Measurements from ENCODE around the gene WDR88. TPM values are rescaled to one million over a fixed set of nuclear protein-coding genes. Genes with fewer than 3 reads are reported as not detected.
"Not testable (repeated sequence)": the region's sequence is repeated elsewhere in the genome, so short reads cannot be mapped to it uniquely, and the experiment has no call there.

The WDR88 gene
- total RNA-seq, 2 donors from 2014 or later: not detected

DNA sequence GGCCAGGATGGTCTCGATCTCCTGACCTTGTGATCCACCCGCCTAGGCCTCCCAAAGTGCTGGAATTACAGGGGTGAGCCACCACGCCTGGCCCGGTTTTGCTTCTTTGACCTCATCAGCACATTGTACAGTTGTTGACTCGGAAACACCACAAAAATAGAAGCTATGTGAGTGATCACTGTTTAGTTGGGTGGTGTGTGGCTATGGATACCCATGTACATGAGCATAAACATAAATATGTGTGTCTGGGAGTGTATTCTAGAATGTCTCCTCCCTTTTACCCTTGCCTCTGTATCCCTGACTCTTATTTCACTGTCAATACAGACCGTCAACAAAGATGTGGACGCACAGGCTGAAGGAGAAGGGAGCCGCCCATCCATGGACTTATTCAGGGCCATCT, 14.4 kb upstream of the WDR88 start:
- peaks cover 39% of the 10 kb centered on the region for H3K36me3 ChIP-seq

GRCh38 chr19:33118643-33119042, 13.3 kb upstream of the WDR88 start:
- Histone ChIP-seq H3K4me3 (no peak overlapping the region), H3K36me3 (peaks cover 31% of the 10 kb centered on the region), H3K9me3 (no peaks in the 10 kb centered on the region), H3K4me1 (ENCODE audit: control insufficient read depth in 1 of 2, low read depth in 2 of 2) (no peaks in the 10 kb centered on the region), H3K27me3 (replicated peaks; ENCODE audit: insufficient read depth) (no peaks in the 10 kb centered on the region), H3K27ac (no peak overlapping the region)
- ATAC-seq (ENCODE audit: insufficient number of reproducible peaks, low FRiP score, low read depth) (no peak), DNase-seq (ENCODE audit: low spot score) (no peak)
- TF ChIP-seq, protein P1, sequence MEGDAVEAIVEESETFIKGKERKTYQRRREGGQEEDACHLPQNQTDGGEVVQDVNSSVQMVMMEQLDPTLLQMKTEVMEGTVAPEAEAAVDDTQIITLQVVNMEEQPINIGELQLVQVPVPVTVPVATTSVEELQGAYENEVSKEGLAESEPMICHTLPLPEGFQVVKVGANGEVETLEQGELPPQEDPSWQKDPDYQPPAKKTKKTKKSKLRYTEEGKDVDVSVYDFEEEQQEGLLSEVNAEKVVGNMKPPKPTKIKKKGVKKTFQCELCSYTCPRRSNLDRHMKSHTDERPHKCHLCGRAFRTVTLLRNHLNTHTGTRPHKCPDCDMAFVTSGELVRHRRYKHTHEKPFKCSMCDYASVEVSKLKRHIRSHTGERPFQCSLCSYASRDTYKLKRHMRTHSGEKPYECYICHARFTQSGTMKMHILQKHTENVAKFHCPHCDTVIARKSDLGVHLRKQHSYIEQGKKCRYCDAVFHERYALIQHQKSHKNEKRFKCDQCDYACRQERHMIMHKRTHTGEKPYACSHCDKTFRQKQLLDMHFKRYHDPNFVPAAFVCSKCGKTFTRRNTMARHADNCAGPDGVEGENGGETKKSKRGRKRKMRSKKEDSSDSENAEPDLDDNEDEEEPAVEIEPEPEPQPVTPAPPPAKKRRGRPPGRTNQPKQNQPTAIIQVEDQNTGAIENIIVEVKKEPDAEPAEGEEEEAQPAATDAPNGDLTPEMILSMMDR (IDR thresholded peaks at IDR 0.05): no peak

More for the DNA sequence above, 14.4 kb upstream of the WDR88 start:
- no peak overlapping the region for H3K27ac ChIP-seq
- DNase-seq (ENCODE audit: low spot score): no peak
- no peak overlapping the region for H3K4me3 ChIP-seq
- H3K27me3 ChIP-seq (replicated peaks; ENCODE audit: insufficient read depth): no peaks in the 10 kb centered on the region
- ATAC-seq (ENCODE audit: insufficient number of reproducible peaks, low FRiP score, low read depth): no peak
- no peaks in the 10 kb centered on the region for H3K9me3 ChIP-seq
- H3K4me1 ChIP-seq (ENCODE audit: control insufficient read depth in 1 of 2, low read depth in 2 of 2): no peaks in the 10 kb centered on the region
- TF ChIP-seq, protein P1 (IDR thresholded peaks at IDR 0.05): no peak

DNA sequence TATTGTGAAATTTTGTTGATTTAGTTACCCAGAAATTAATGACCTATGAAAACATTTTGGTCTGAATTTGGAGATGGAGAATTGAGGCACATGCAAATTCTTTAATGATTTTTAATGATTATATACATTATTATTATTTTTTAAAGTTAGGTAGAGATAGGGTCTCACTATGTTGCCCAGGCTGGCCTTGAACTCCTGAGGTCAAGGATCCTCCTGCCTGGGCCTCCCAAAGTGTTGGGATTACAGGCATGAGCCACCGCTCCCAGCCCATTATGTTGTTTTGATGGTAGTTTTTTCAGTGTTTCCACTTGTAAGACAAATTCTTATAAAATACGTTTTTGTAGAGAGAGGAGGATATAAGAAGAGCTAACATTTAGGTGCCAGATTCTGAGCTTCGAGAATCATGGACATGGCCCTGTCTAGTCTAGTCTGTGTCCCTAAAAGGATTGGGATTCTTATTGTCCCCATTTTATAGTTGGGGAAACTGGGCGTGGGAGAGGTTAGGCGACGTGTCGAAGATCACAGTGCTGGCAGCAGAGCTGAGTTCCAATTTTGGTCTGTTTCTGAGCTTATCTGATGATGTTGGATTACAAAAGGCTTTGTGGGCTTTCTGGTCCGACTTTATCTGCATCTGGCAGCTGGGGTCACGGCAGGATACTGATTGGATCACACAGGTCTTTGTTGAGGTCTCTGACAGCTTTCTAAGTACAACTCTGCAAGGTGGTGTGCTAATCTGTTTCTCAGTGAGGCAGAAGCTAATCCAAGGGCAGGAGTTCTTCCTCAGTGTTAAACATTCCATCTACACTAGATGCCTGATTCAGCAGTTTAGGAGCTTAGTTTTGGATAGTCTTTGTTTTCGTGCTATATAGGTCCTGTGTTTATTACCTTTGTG, 7.5 kb upstream of the WDR88 start:
- Histone ChIP-seq H3K27me3 (replicated peaks; ENCODE audit: insufficient read depth) (no peaks in the 10 kb centered on the region), H3K4me1 (ENCODE audit: control insufficient read depth in 1 of 2, low read depth in 2 of 2) (no peaks in the 10 kb centered on the region), H3K36me3 (peaks cover 23% of the 10 kb centered on the region), H3K4me3 (no peak overlapping the region), H3K27ac (no peak overlapping the region), H3K9me3 (no peaks in the 10 kb centered on the region)
- DNase-seq (ENCODE audit: low spot score) (no peak), ATAC-seq (ENCODE audit: insufficient number of reproducible peaks, low FRiP score, low read depth) (no peak)
- TF ChIP-seq, protein P1 (IDR thresholded peaks at IDR 0.05): no peak

DNA sequence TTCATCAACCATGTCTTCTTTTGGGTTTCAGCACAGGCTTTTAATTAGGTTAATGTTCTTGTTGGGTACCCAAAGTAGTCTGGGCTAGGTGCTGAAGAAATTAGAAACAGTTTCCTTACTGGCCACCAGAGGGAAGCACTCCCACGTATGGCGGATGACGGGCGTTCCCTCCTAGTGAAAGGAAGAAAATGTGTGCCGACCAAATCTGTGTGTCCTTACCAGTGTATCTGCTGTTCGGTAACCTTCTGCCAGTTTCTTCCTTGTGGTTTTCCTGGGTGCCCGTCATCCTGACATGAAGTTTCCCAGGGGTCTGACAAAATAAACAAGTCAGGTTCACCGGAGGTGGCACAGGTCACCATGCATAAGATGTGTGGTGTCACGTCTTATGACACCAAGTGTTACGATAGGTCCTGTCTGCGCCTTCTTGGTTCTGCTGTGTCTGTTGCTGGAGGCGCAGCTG, 6.0 kb upstream of the WDR88 start:
- Histone ChIP-seq H3K27me3 (replicated peaks; ENCODE audit: insufficient read depth) (no peaks in the 10 kb centered on the region), H3K4me1 (ENCODE audit: control insufficient read depth in 1 of 2, low read depth in 2 of 2) (no peaks in the 10 kb centered on the region), H3K27ac (no peak overlapping the region), H3K4me3 (no peak overlapping the region), H3K9me3 (no peaks in the 10 kb centered on the region), H3K36me3 (peaks cover 25% of the 10 kb centered on the region)
- TF ChIP-seq, protein P1 (IDR thresholded peaks at IDR 0.05): peak; percentile 75
- DNase-seq (ENCODE audit: low spot score) (no peak), ATAC-seq (ENCODE audit: insufficient number of reproducible peaks, low FRiP score, low read depth) (no peak)

DNA sequence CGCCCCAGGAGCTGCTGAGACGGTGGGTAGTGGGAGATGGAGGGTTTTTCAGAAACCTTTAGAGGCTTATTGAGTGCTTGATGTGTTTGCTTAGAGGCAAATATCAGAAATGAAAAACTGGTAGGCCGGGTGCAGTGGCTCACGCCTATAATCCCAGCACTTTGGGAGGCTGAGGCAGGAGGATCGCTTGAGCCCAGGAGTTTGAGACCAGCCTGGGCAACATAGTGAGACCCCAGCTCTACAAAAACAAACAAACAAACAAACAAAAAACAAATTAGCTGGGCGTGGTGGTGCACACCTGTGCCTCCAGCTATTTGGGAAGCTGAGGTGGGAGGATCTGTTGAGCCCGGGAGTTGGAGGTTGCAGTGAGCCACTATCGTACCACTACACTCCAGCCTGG, 5.2 kb upstream of the WDR88 start:
- not testable (repeated sequence) for H3K4me3 ChIP-seq; H3K27me3 ChIP-seq (replicated peaks; ENCODE audit: insufficient read depth); H3K4me1 ChIP-seq (ENCODE audit: control insufficient read depth in 1 of 2, low read depth in 2 of 2); H3K27ac ChIP-seq; DNase-seq (ENCODE audit: low spot score); H3K9me3 ChIP-seq; ATAC-seq (ENCODE audit: insufficient number of reproducible peaks, low FRiP score, low read depth)
- H3K36me3 ChIP-seq: peaks cover 28% of the 10 kb centered on the region
